PFSK-1 (cell line): ENCODE measurements around the gene CTU1.

ENCODE experiments used
- TAF1 ChIP-seq: IDR thresholded peaks from 2 replicates; pipeline ENCODE4 v1.6.1; 2012; ENCODE audit warnings: low read length, control low read depth, borderline replicate concordance; ENCODE audit not compliant: insufficient read depth
- TF ChIP-seq, protein P1 (sequence below), 2 experiments: IDR thresholded peaks; 2 replicates each; pipeline versions ENCODE4 v1.6.1 to v1.8.0; 2011 to 2012; ENCODE audit warnings: low read depth in 2 of 2, low read length in 2 of 2, control low read depth in 1 of 2, inconsistent platforms in 1 of 2, mild to moderate bottlenecking in 1 of 2, moderate library complexity in 1 of 2; ENCODE audit not compliant: insufficient read depth in 1 of 2

GRCh38 chr19:51070334-51071094, 37.7 kb downstream of the CTU1 start:
- no peak for TF ChIP-seq TAF1
- TF ChIP-seq, protein P1, sequence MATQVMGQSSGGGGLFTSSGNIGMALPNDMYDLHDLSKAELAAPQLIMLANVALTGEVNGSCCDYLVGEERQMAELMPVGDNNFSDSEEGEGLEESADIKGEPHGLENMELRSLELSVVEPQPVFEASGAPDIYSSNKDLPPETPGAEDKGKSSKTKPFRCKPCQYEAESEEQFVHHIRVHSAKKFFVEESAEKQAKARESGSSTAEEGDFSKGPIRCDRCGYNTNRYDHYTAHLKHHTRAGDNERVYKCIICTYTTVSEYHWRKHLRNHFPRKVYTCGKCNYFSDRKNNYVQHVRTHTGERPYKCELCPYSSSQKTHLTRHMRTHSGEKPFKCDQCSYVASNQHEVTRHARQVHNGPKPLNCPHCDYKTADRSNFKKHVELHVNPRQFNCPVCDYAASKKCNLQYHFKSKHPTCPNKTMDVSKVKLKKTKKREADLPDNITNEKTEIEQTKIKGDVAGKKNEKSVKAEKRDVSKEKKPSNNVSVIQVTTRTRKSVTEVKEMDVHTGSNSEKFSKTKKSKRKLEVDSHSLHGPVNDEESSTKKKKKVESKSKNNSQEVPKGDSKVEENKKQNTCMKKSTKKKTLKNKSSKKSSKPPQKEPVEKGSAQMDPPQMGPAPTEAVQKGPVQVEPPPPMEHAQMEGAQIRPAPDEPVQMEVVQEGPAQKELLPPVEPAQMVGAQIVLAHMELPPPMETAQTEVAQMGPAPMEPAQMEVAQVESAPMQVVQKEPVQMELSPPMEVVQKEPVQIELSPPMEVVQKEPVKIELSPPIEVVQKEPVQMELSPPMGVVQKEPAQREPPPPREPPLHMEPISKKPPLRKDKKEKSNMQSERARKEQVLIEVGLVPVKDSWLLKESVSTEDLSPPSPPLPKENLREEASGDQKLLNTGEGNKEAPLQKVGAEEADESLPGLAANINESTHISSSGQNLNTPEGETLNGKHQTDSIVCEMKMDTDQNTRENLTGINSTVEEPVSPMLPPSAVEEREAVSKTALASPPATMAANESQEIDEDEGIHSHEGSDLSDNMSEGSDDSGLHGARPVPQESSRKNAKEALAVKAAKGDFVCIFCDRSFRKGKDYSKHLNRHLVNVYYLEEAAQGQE (IDR thresholded peaks at IDR 0.05; ENCODE audit: insufficient read depth in 1 of 2, low read depth in 2 of 2, low read length in 2 of 2): no peak
